Measurements from ENCODE around the gene BEAN1.

BEAN1 gene

DNA sequence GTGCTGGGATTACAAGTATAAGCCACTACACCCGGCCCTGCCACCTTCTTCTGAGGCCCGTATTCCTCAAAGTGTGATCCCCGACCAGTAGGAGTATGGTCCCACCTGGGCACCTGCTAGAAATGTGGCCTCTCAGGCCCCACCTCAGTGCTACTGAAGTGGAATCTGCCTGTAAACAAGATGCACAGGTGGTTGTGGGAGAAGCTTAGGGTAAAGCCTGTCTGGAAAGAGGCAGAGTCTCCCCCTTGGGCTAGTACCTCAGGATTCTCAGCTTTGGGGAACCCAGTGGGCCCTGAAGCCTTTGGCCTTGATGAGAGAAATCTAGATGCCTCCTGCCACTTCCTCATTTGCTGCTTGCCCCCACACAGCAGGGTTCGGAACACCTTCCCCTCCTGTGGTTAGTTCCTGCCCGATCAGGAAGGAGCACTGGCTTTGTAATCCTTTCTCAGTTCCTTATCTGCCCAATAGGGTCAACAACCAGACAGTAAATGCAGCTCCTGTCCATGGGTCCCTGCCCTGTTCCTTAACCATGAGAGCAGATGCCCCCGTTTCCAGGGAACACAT, 97.6 kb downstream of the BEAN1 start:
- ChIA-PET CTCF (no interaction called here), POLR2A (no interaction called here)
- no peaks in the 10 kb centered on the region for H3K9me3 ChIP-seq (ENCODE audit: control insufficient read depth, insufficient read depth, low read depth, low read length)
- TF ChIP-seq OSR2 (tag by site-specific recombination; IDR thresholded peaks at IDR 0.05) (no peak), KLF9 (tag by site-specific recombination; IDR thresholded peaks at IDR 0.05; ENCODE audit: low read depth) (no peak), ZNF292 (tag by site-specific recombination; IDR thresholded peaks at IDR 0.05; ENCODE audit: borderline replicate concordance, low read depth) (no peak), ZBTB17 (tag by site-specific recombination; IDR thresholded peaks at IDR 0.05) (no peak), KLF1 (tag by site-specific recombination; IDR thresholded peaks at IDR 0.05) (no peak), ZNF114 (tag by site-specific recombination; IDR thresholded peaks at IDR 0.05) (no peak), WT1 (tag by site-specific recombination; IDR thresholded peaks at IDR 0.05) (no peak), ZNF140 (tag by site-specific recombination; IDR thresholded peaks at IDR 0.05) (no peak), KLF8 (tag by site-specific recombination; IDR thresholded peaks at IDR 0.05) (no peak), GLI4 (tag by site-specific recombination; IDR thresholded peaks at IDR 0.05) (no peak), ZNF830 (tag by site-specific recombination; IDR thresholded peaks at IDR 0.05; ENCODE audit: low read depth) (no peak), ZNF585B (tag by site-specific recombination; IDR thresholded peaks at IDR 0.05) (no peak), ZNF596 (tag by site-specific recombination; IDR thresholded peaks at IDR 0.05) (no peak), ZNF514 (tag by site-specific recombination; IDR thresholded peaks at IDR 0.05) (no peak)
- TF ChIP-seq, protein P1, sequence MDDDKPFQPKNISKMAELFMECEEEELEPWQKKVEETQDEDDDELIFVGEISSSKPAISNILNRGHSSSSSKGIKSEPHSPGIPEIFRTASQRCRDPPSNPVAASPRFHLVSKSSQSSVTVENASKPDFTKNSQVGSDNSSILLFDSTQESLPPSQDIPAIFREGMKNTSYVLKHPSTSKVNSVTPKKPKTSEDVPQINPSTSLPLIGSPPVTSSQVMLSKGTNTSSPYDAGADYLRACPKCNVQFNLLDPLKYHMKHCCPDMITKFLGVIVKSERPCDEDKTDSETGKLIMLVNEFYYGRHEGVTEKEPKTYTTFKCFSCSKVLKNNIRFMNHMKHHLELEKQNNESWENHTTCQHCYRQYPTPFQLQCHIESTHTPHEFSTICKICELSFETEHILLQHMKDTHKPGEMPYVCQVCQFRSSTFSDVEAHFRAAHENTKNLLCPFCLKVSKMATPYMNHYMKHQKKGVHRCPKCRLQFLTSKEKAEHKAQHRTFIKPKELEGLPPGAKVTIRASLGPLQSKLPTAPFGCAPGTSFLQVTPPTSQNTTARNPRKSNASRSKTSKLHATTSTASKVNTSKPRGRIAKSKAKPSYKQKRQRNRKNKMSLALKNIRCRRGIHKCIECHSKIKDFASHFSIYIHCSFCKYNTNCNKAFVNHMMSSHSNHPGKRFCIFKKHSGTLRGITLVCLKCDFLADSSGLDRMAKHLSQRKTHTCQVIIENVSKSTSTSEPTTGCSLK (tag by site-specific recombination; IDR thresholded peaks at IDR 0.05) = no peak
- TF ChIP-seq, protein P2, sequence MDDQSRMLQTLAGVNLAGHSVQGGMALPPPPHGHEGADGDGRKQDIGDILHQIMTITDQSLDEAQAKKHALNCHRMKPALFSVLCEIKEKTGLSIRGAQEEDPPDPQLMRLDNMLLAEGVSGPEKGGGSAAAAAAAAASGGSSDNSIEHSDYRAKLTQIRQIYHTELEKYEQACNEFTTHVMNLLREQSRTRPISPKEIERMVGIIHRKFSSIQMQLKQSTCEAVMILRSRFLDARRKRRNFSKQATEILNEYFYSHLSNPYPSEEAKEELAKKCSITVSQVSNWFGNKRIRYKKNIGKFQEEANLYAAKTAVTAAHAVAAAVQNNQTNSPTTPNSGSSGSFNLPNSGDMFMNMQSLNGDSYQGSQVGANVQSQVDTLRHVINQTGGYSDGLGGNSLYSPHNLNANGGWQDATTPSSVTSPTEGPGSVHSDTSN (CRISPR knock-in tag; IDR thresholded peaks at IDR 0.05) = no peak
- TF ChIP-seq, protein P3, sequence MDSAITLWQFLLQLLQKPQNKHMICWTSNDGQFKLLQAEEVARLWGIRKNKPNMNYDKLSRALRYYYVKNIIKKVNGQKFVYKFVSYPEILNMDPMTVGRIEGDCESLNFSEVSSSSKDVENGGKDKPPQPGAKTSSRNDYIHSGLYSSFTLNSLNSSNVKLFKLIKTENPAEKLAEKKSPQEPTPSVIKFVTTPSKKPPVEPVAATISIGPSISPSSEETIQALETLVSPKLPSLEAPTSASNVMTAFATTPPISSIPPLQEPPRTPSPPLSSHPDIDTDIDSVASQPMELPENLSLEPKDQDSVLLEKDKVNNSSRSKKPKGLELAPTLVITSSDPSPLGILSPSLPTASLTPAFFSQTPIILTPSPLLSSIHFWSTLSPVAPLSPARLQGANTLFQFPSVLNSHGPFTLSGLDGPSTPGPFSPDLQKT (IDR thresholded peaks at IDR 0.05; ENCODE audit: borderline replicate concordance, low read depth, low read length) = no peak
- H3K4me1 ChIP-seq (ENCODE audit: control insufficient read depth, insufficient read depth, low read length) = peaks cover 4% of the 10 kb centered on the region; the same call in 1 of the 2 replicates
- peaks cover 0 to 42% of the 10 kb centered on the region in 2 experiments; a peak in 2 of 3 replicates for H3K36me3 ChIP-seq (ENCODE audit: control insufficient read depth in 2 of 2, insufficient read depth in 1 of 2, low read length in 2 of 2)
- H3K4me3 ChIP-seq (ENCODE audit: low read depth, low read length) = no peak overlapping the region
- H3K27ac ChIP-seq (ENCODE audit: extremely low read depth, low read depth, low read length) = no peak overlapping the region

DNA sequence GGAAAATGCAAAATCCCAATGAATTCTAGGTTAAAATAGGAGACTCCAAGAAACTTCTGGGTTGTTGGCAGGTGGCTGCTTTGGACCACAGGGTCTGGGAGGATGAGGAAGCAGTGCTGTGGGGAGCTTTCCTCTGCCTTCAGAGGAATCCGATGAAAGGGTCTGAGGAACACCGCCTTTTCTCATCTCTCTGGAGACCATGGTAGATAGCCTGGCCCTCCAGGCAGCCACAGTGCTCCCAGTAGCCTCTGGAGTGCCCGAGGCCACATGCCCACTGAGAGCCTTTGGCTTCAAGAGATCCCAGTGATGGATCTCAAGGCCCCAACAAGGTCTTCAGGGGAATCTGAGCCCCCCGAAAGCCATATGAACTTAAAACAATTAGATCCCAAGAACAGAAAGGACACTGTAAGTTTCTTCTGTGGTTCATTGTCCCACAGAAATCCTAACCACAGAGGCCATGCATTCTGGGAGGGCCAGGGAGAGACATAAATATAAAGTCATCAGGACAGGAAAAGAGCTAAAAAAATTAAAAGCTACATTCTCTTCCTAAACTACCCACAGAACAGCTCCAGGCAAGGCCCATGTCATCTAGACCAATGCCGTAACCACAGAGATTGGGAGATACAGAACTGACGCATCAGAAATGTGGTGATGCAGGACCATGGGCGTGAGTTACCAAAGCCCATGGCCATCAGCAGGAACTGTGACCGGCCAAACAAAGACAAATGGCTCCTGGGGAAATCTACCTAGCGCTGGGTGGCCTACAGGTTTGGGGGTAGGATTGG, 98.5 kb downstream of the BEAN1 start:
- Histone ChIP-seq H3K27ac (ENCODE audit: extremely low read depth, low read depth, low read length) (no peak overlapping the region), H3K4me1 (ENCODE audit: control insufficient read depth, insufficient read depth, low read length) (peaks cover 4% of the 10 kb centered on the region; the same call in 1 of the 2 replicates), H3K36me3 (ENCODE audit: control insufficient read depth in 2 of 2, insufficient read depth in 1 of 2, low read length in 2 of 2) (peaks cover 0 to 51% of the 10 kb centered on the region in 2 experiments; a peak in 2 of 3 replicates), H3K4me3 (ENCODE audit: low read depth, low read length) (no peak overlapping the region), H3K9me3 (ENCODE audit: control insufficient read depth, insufficient read depth, low read depth, low read length) (no peaks in the 10 kb centered on the region)
- TF ChIP-seq OSR2 (tag by site-specific recombination; IDR thresholded peaks at IDR 0.05) (no peak), ZNF157 (tag by site-specific recombination; IDR thresholded peaks at IDR 0.05) (no peak), MEIS1 (CRISPR knock-in tag; IDR thresholded peaks at IDR 0.05; ENCODE audit: borderline replicate concordance) (no peak), HOXD13 (CRISPR knock-in tag; IDR thresholded peaks at IDR 0.05; ENCODE audit: borderline replicate concordance) (no peak), ZNF10 (tag by site-specific recombination; IDR thresholded peaks at IDR 0.05) (no peak), ZNF558 (tag by site-specific recombination; IDR thresholded peaks at IDR 0.05) (no peak)
- ChIA-PET POLR2A (no interaction called here), CTCF (interaction anchor here (0.7 kb wide), 1 partner anchor 39 kb away, joined by 3 read pairs; no protein-coding TSS in a partner anchor)

All from HEK293 (cell line).